ENCODE measurements around the gene STUB1. TPM values are rescaled to one million over a fixed set of nuclear protein-coding genes. Genes with fewer than 3 reads are reported as not detected.

STUB1 gene
- total and polyA plus RNA-seq, 2 experiments from 2014 or later = 91.7 to 108 TPM

- peak; percentile 69 for TF ChIP-seq POLR2AphosphoS5 (IDR thresholded peaks at IDR 0.05; ENCODE audit: low read depth)
- TF ChIP-seq STAT1 (IDR thresholded peaks at IDR 0.05; ENCODE audit: unreplicated experiment) = no peak
- peak overlapping the region; percentile 83 for H3K4me2 ChIP-seq
Measured at GRCh38 chr16:678858-679813, 1.1 kb upstream of the STUB1 start.

GRCh38 chr16:680625-680945 is 375 bp downstream of the STUB1 start:
- ATAC-seq = no peak

More at GRCh38 chr16:678858-679813, 1.1 kb upstream of the STUB1 start:
- H3K4me1 Mint-ChIP-seq = peaks cover 32% of the 10 kb centered on the region
- Histone ChIP-seq H3K27ac (ENCODE audit: low read depth) (no peak overlapping the region), H3K79me2 (replicated peaks; ENCODE audit: insufficient read depth) (peaks cover 9% of the 10 kb centered on the region; the same call in 1 of the 2 replicates), H2AFZ (0 out of 2 replicates have a peak overlapping the region, but pooled peaks have one; percentile 59), H3K27me3 (ENCODE audit: insufficient read depth) (no peaks in the 10 kb centered on the region), H3F3A (replicated peaks; ENCODE audit: low read depth) (peaks cover 33% of the 10 kb centered on the region), H3K36me3 (ENCODE audit: insufficient read depth) (no peaks in the 10 kb centered on the region; the same call in 1 of the 2 replicates), H4K20me1 (replicated peaks; ENCODE audit: insufficient read depth) (peaks cover 14% of the 10 kb centered on the region; the same call in 1 of the 2 replicates), H3K4me3 (peak overlapping the region; percentile 65), H3K9me2 (ENCODE audit: insufficient read depth) (no peaks in the 10 kb centered on the region), H3K4me1 (ENCODE audit: insufficient read depth) (peaks cover 16% of the 10 kb centered on the region; the same call in 1 of the 2 replicates)
- peaks cover 24% of the 10 kb centered on the region for H3K36me3 Mint-ChIP-seq (ENCODE audit: low read depth)
- ATAC-seq = peak; percentile 11
- peaks cover 28% of the 10 kb centered on the region for H3K27me3 Mint-ChIP-seq (ENCODE audit: insufficient read depth, low read depth, poor library complexity)
- peak overlapping the region; percentile 59; the same call in 1 of the 2 replicates for H3K27ac Mint-ChIP-seq
- H3K4me3 Mint-ChIP-seq = peak overlapping the region; percentile 74
- DNase-seq (ENCODE audit: low spot score) = peak; percentile 82
- H3K9me3 Mint-ChIP-seq = no peaks in the 10 kb centered on the region; the same call in 1 of the 3 replicates

More at GRCh38 chr16:680625-680945, 375 bp downstream of the STUB1 start:
- H3K36me3 ChIP-seq (ENCODE audit: insufficient read depth) = no peaks in the 10 kb centered on the region; the same call in 1 of the 2 replicates
- no peak for DNase-seq (ENCODE audit: low spot score)
- H3K27ac Mint-ChIP-seq = no peak overlapping the region; the same call in 1 of the 2 replicates
- peaks cover 23% of the 10 kb centered on the region for H3K27me3 Mint-ChIP-seq (ENCODE audit: insufficient read depth, low read depth, poor library complexity)
- peaks cover 16% of the 10 kb centered on the region; the same call in 1 of the 2 replicates for H3K4me1 ChIP-seq (ENCODE audit: insufficient read depth)
- peak overlapping the region; percentile 86 for H3K4me2 ChIP-seq
- peak overlapping the region; percentile 84 for H3K4me3 Mint-ChIP-seq
- H3F3A ChIP-seq (replicated peaks; ENCODE audit: low read depth) = peaks cover 27% of the 10 kb centered on the region
- H3K27me3 ChIP-seq (ENCODE audit: insufficient read depth) = no peaks in the 10 kb centered on the region
- no peak for TF ChIP-seq ZNF462 (CRISPR knock-in tag; IDR thresholded peaks at IDR 0.05)
- TF ChIP-seq EZH2phosphoT487 (IDR thresholded peaks at IDR 0.05; ENCODE audit: unreplicated experiment) = no peak
- TF ChIP-seq JUNB (IDR thresholded peaks at IDR 0.05; ENCODE audit: unreplicated experiment) = no peak
- TF ChIP-seq STAT1 (IDR thresholded peaks at IDR 0.05; ENCODE audit: unreplicated experiment) = no peak
- TF ChIP-seq ETS1 (IDR thresholded peaks at IDR 0.05) = no peak
- TF ChIP-seq EZH2 (IDR thresholded peaks at IDR 0.05; ENCODE audit: low read depth, unreplicated experiment) = no peak
- TF ChIP-seq POLR2AphosphoS5 (IDR thresholded peaks at IDR 0.05; ENCODE audit: low read depth) = no peak
- TF ChIP-seq CREB1 (CRISPR knock-in tag; IDR thresholded peaks at IDR 0.05; ENCODE audit: low read depth) = no peak
- peaks cover 24% of the 10 kb centered on the region for H3K36me3 Mint-ChIP-seq (ENCODE audit: low read depth)
- no peak overlapping the region for H3K27ac ChIP-seq (ENCODE audit: low read depth)
- peaks cover 9% of the 10 kb centered on the region; the same call in 1 of the 2 replicates for H3K79me2 ChIP-seq (replicated peaks; ENCODE audit: insufficient read depth)
- no peaks in the 10 kb centered on the region; the same call in 1 of the 3 replicates for H3K9me3 Mint-ChIP-seq
- no peaks in the 10 kb centered on the region for H3K9me2 ChIP-seq (ENCODE audit: insufficient read depth)
- peak overlapping the region; percentile 71 for H3K4me3 ChIP-seq
- peaks cover 26% of the 10 kb centered on the region for H3K4me1 Mint-ChIP-seq
- peaks cover 14% of the 10 kb centered on the region; the same call in 1 of the 2 replicates for H4K20me1 ChIP-seq (replicated peaks; ENCODE audit: insufficient read depth)
- no peak overlapping the region for H2AFZ ChIP-seq

Measured in GM23338 (cell line).